Spleen (tissue), 11 donors: ENCODE results near the gene SCAMP4. TPM values are rescaled to one million over a fixed set of nuclear protein-coding genes. Genes with fewer than 3 reads are reported as not detected.

Experiments
- DNase-seq: peaks from one replicate; pipeline ENCODE4 v3.0.0-alpha.2; 2020
- H3K27ac ChIP-seq, 8 donors: fragments of 200-600 bp; sonication (generic) in 7 of 8; 1 replicate in 4 of 8; 2 replicates in 4 of 8; pipeline versions ENCODE4 v1.5.0 to v1.8.0; 2016 to 2021; ENCODE audit warnings: inconsistent platforms in 4 of 8, mild to moderate bottlenecking in 4 of 8, moderate library complexity in 1 of 8
- H3K27me3 ChIP-seq, 7 donors: fragments of 200-600 bp; sonication (generic) in 6 of 7; replicated peaks in 1 of 7; 1 replicate in 4 of 7; 2 replicates in 3 of 7; pipeline versions ENCODE4 v1.5.0 to v1.8.0; 2016 to 2021; ENCODE audit warnings: inconsistent platforms in 3 of 7, mild to moderate bottlenecking in 1 of 7
- H3K36me3 ChIP-seq, 6 donors: fragments of 200-600 bp; sonication (generic) in 5 of 6; 1 replicate in 4 of 6; 2 replicates in 2 of 6; pipeline versions ENCODE4 v1.5.0 to v1.8.0; 2016 to 2021; ENCODE audit warnings: inconsistent platforms in 2 of 6
- H3K4me1 ChIP-seq, 6 donors: fragments of 200-600 bp; sonication (generic) in 5 of 6; 1 replicate in 3 of 6; 2 replicates in 3 of 6; pipeline versions ENCODE4 v1.5.0 to v1.8.0; 2016 to 2021; ENCODE audit warnings: inconsistent platforms in 3 of 6
- H3K4me3 ChIP-seq, 8 donors: fragments of 200-600 bp; sonication (generic) in 7 of 8; 1 replicate in 4 of 8; 2 replicates in 4 of 8; pipeline versions ENCODE4 v1.5.0 to v1.8.0; 2016 to 2021; ENCODE audit warnings: inconsistent platforms in 4 of 8, mild to moderate bottlenecking in 4 of 8, moderate library complexity in 2 of 8
- H3K9me3 ChIP-seq, 8 donors: fragments of 200-600 bp; sonication (generic) in 7 of 8; 1 replicate in 4 of 8; 2 replicates in 4 of 8; pipeline versions ENCODE4 v1.5.0 to v1.8.0; 2016 to 2021; ENCODE audit warnings: inconsistent platforms in 4 of 8
- CTCF ChIP-seq, 11 experiments: fragments of 200-600 bp in 7 of 11; fragments of 450-650 bp in 4 of 11; sonication (generic) in 4 of 11; IDR thresholded peaks in 8 of 11; conservative IDR thresholded peaks in 3 of 11; 1 replicate in 7 of 11; 2 replicates in 4 of 11; pipeline versions ENCODE4 v1.4.0 to v1.8.0; 2016 to 2021; ENCODE audit warnings: antibody characterized with exemption in 11 of 11, inconsistent platforms in 4 of 11, mild to moderate bottlenecking in 1 of 11
- POLR2A ChIP-seq, 3 donors: fragments of 450-650 bp; IDR thresholded peaks; one replicate each; pipeline ENCODE4 v1.5.1; 2017; ENCODE audit warnings: antibody characterized with exemption in 3 of 3, mild to moderate bottlenecking in 1 of 3
- POLR2AphosphoS5 ChIP-seq, 3 donors: sonication (generic); formaldehyde crosslinking; IDR thresholded peaks; one replicate each; pipeline ENCODE4 v1.5.1; 2017; ENCODE audit warnings: antibody characterized with exemption in 3 of 3
- WGBS, 5 donors: extraction: QIAGEN DNeasy Blood & Tissue Kit in 3 of 5; methylation state at CpG; one replicate each; pipeline versions ENCODE4 v1.1.5 to v1.1.7; 2013 to 2018; 5-methylcytosine and 5-hydroxymethylcytosine counted together
- intact Hi-C: fragments of 100-400 bp; cut with DNase I; formaldehyde crosslinking; loops from one replicate; pipeline ENCODE4 v1.15.0; 2023; ENCODE audit warnings: low total_unique reads
- polyA plus RNA-seq, 3 donors: library from polyadenylated mRNA; stranded (reverse); fragments of 200-250 nt; gene quantifications; one replicate each; pipeline ENCODE4 v1.2.1, GENCODE V29; 2013
- total RNA-seq, 7 donors: library from RNA; depleted of rRNA in 3 of 7; stranded (reverse); fragments of >200 nt in 3 of 7; fragmentation: NEBNext Ultra II Directional in 4 of 7; extraction: Animal tissue kit (Norgen Biotek cat#: 25700) in 4 of 7; gene quantifications; one replicate each; pipeline versions ENCODE4 v1.1.0 to v1.2.1, GENCODE V29; 2016 to 2021
- donor health status: healthy with polysubstance abuse.
- donor health status: DM: no; HTN: no; CAD: no; lungs with moderate emphysema.
- donor health status: DM: no; HTN: no; CAD: no.
- donor health status: Bipolar disorder and iron deficiency.
- donor health status: healthy.
- donor health status: DM: no; HTN: no; CAD: no.
- donor health status: DM: yes; HTN: yes; CAD: no.

The SCAMP4 gene
- total and polyA plus RNA-seq, 10 donors = 13.0 to 92.2 (median 51.8) TPM

GRCh38 chr19:1856698-1857603 is 48.2 kb upstream of the SCAMP4 start:
- peak; percentile 55 to 87 (median 73) for TF ChIP-seq POLR2AphosphoS5 (IDR thresholded peaks at IDR 0.05)
- no peak for TF ChIP-seq POLR2A (IDR thresholded peaks at IDR 0.05)
- no peaks in the 10 kb centered on the region for H3K27me3 ChIP-seq
- H3K4me1 ChIP-seq = peaks cover 71 to 100% (median 100%) of the 10 kb centered on the region in 6 donors
- intact Hi-C loops = no loop called here
- H3K27ac ChIP-seq = peak overlapping the region; percentile 80 to 99 (median 95)
- H3K36me3 ChIP-seq = peaks cover 0 to 9% (median 6%) of the 10 kb centered on the region in 6 donors
- no peaks in the 10 kb centered on the region for H3K9me3 ChIP-seq
- DNase-seq = peak; percentile 97
- H3K4me3 ChIP-seq = peak overlapping the region; percentile 30 to 82 (median 50)
- 1 to 3% (median 3%) methylated on average over 18 to 70 of the region's 73 CpGs for WGBS, 5 donors

- 22 to 44% (median 37%) methylated on average over 15 to 16 of the region's 16 CpGs for WGBS, 5 donors
- Histone ChIP-seq H3K27me3 (no peaks in the 10 kb centered on the region), H3K4me1 (peaks cover 64 to 98% (median 97%) of the 10 kb centered on the region in 6 donors), H3K9me3 (no peaks in the 10 kb centered on the region), H3K27ac (peak overlapping the region; percentile 80 to 99 (median 95)), H3K36me3 (peaks cover 0 to 9% (median 6%) of the 10 kb centered on the region in 6 donors), H3K4me3 (peak overlapping the region in 7 of 8 donors; percentile 42 to 82 (median 54))
- TF ChIP-seq POLR2A (IDR thresholded peaks at IDR 0.05) = no peak
- TF ChIP-seq POLR2AphosphoS5 (IDR thresholded peaks at IDR 0.05) = no peak
- TF ChIP-seq CTCF (IDR thresholded peaks at IDR 0.05 in 8 of 11, conservative IDR thresholded peaks at IDR 0.05 in 3 of 11) = no peak
- intact Hi-C loops = no loop called here
- DNase-seq = no peak
Observed at GRCh38 chr19:1857648-1858326, 47.4 kb upstream of the SCAMP4 start.

GRCh38 chr19:1858412-1859081 is 46.7 kb upstream of the SCAMP4 start:
- no peaks in the 10 kb centered on the region for H3K9me3 ChIP-seq
- TF ChIP-seq CTCF (IDR thresholded peaks at IDR 0.05 in 8 of 11, conservative IDR thresholded peaks at IDR 0.05 in 3 of 11) (no peak), POLR2A (IDR thresholded peaks at IDR 0.05) (no peak), POLR2AphosphoS5 (IDR thresholded peaks at IDR 0.05) (no peak)
- WGBS, 5 donors = 54 to 64% (median 55%) methylated on average over 4 to 10 of the region's 10 CpGs
- no peak for DNase-seq
- H3K4me1 ChIP-seq = peaks cover 58 to 90% (median 89%) of the 10 kb centered on the region in 6 donors
- H3K4me3 ChIP-seq = peak overlapping the region in 1 of 8 donors; percentile 82
- H3K36me3 ChIP-seq = peaks cover 0 to 9% (median 6%) of the 10 kb centered on the region in 6 donors
- no peaks in the 10 kb centered on the region for H3K27me3 ChIP-seq
- peak overlapping the region in 6 of 8 donors; percentile 94 to 99 (median 96) for H3K27ac ChIP-seq
- intact Hi-C loops = no loop called here

- Histone ChIP-seq H3K4me1 (peaks cover 49 to 83% (median 81%) of the 10 kb centered on the region in 6 donors), H3K27me3 (no peaks in the 10 kb centered on the region), H3K4me3 (no peak overlapping the region), H3K36me3 (peaks cover 0 to 2% (median under 1%) of the 10 kb centered on the region in 6 donors), H3K9me3 (no peaks in the 10 kb centered on the region), H3K27ac (peak overlapping the region in 6 of 8 donors; percentile 46 to 99 (median 96))
- no peak for DNase-seq
- 64 to 75% (median 69%) methylated on average over 17 to 18 of the region's 18 CpGs for WGBS, 5 donors
- intact Hi-C loops = no loop called here
- TF ChIP-seq CTCF (IDR thresholded peaks at IDR 0.05 in 8 of 11, conservative IDR thresholded peaks at IDR 0.05 in 3 of 11) (no peak), POLR2AphosphoS5 (IDR thresholded peaks at IDR 0.05) (peak in 1 of 3 donors; percentile 23), POLR2A (IDR thresholded peaks at IDR 0.05) (no peak)
Observed at GRCh38 chr19:1859331-1859781, 45.8 kb upstream of the SCAMP4 start.
